A549 (cell line): Measurements from ENCODE around the gene ASXL2.
"Not testable (repeated sequence)": the region's sequence is repeated elsewhere in the genome, so short reads cannot be mapped to it uniquely, and the experiment has no call there.

Experiments
- CHD2 ChIP-seq: fragments of 150-350 bp; IDR thresholded peaks from 2 replicates; pipeline ENCODE4 v1.6.1; 2014; ENCODE audit warnings: low read length; ENCODE audit not compliant: partially characterized antibody
- CTCF ChIP-seq: fragments of >200 bp; sonication (Bioruptor Twin); formaldehyde crosslinking; IDR thresholded peaks from 3 replicates; pipeline ENCODE4 v1.5.1; 2016
- HDAC2 ChIP-seq: fragments of 200-600 bp; sonication (generic); IDR thresholded peaks from 2 replicates; pipeline ENCODE4 v1.6.1; 2016
- JUNB ChIP-seq: fragments of >200 bp; sonication (Bioruptor Twin); formaldehyde crosslinking; IDR thresholded peaks from 2 replicates; pipeline ENCODE4 v1.6.1; 2016
- KDM1A ChIP-seq: fragments of 200-600 bp; sonication (generic); IDR thresholded peaks from 2 replicates; pipeline ENCODE4 v1.6.1; 2016; ENCODE audit warnings: low read depth, mild to moderate bottlenecking
- MAX ChIP-seq: IDR thresholded peaks from 2 replicates; pipeline ENCODE4 v1.6.1; 2012
- MAZ ChIP-seq: fragments of 150-350 bp; IDR thresholded peaks from 2 replicates; pipeline ENCODE4 v1.6.1; 2014; ENCODE audit warnings: antibody characterized with exemption, low read depth, low read length, borderline replicate concordance
- POLR2A ChIP-seq: IDR thresholded peaks from 2 replicates; pipeline ENCODE4 v1.6.1; 2012; ENCODE audit warnings: mild to moderate bottlenecking, low read length
- POLR2AphosphoS2 ChIP-seq: conservative IDR thresholded peaks from 2 replicates; pipeline ENCODE4 v1.6.1; 2012; ENCODE audit warnings: low read length, improper control_type of control experiment, inconsistent platforms
- REST ChIP-seq: fragments of 200-600 bp; sonication (generic); IDR thresholded peaks from 2 replicates; pipeline ENCODE4 v1.6.1; 2016; ENCODE audit warnings: antibody characterized with exemption, mild to moderate bottlenecking, moderate library complexity
- RFX5 ChIP-seq: fragments of 450-650 bp; IDR thresholded peaks from 2 replicates; pipeline ENCODE4 v1.7.1; 2014; ENCODE audit warnings: antibody characterized with exemption, mild to moderate bottlenecking, moderate library complexity

GRCh38 chr2:25705575-25705974 lies 172.7 kb downstream of the ASXL2 start:
- not testable (repeated sequence) for TF ChIP-seq CTCF, JUNB, RFX5, REST, CHD2, MAX, KDM1A, POLR2A, MAZ, HDAC2, POLR2AphosphoS2
